KOPT-K1 (cell line): Measurements from ENCODE around the gene SLC10A2.

Experiments
- H3K27ac ChIP-seq: fragments of 200-600 bp; sonication (generic); 2 replicates; pipeline ENCODE4 v1.5.1; 2016; ENCODE audit warnings: antibody characterized with exemption, mild to moderate bottlenecking, low read depth, low read length; ENCODE audit not compliant: poor library complexity, severe bottlenecking
- H3K36me3 ChIP-seq: fragments of 200-600 bp; sonication (generic); 2 replicates; pipeline ENCODE4 v1.5.1; 2017; ENCODE audit warnings: antibody characterized with exemption, mild to moderate bottlenecking, low read length, moderate library complexity; ENCODE audit not compliant: insufficient read depth
- H3K9me3 ChIP-seq: fragments of 200-600 bp; sonication (generic); 2 replicates; pipeline ENCODE4 v1.5.1; 2017; ENCODE audit warnings: antibody characterized with exemption, low read length, mild to moderate bottlenecking; ENCODE audit not compliant: insufficient read depth, poor library complexity, severe bottlenecking

The SLC10A2 gene

DNA sequence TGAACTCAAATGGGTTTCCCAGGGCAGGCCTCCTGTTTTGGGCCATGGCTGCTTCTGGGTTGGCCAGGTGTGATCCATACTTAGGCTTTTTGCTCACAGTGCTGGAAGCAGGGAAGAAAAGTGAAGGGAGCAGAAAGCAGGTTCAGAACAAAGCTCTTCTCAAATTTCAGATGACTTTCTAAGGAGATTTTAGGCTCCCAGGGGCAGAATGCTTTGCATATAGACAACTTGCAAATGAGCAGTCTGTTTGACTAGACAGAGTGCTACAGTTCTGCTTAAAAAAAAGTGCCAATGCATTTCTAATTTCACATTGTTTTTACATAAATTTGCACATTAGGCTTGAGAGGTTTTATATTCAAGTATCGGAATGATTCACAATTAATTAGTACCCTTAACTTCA lies 2.6 kb upstream of the SLC10A2 start:
- Histone ChIP-seq H3K36me3 (no peaks in the 10 kb centered on the region), H3K27ac (no peak overlapping the region), H3K9me3 (no peaks in the 10 kb centered on the region)

DNA sequence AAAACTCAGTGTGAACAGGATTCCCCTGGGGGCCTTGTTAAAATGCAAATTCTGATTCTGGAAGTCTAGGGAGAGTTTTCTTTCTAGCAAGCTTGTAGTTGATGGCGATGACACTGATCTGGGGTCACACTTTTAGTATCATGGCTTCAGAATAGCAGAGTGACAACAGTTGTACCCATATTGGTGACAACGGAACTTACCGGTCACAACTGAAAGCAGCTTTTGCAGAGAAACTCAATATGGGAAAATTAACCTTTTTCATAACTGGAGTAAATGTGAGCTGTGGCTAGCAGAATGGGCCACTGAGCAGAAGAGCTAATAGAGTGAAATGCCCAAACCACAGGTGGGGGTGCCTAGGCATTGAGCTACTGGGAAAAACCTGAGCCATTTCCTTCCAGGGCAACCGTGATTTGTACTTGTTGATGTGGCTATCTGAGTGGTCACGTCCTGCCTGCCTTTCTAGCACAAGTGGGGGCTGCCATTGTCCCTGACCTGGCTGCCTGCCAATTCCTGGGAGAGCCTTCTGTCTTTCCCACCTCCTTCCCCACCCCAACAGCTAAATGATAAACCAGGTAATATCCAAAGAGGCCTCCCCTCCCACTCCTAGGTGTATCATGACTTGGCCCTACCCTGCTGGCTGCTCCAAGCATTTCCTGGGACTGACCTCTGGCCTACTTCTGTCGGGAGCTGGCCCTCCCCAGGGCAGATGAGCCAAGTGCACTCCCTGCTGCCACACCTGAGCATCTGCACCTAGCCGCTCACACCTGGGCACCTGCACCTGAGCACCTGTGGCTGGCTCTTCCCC lies 1.7 kb upstream of the SLC10A2 start:
- Histone ChIP-seq H3K9me3 (no peaks in the 10 kb centered on the region), H3K27ac (no peak overlapping the region), H3K36me3 (no peaks in the 10 kb centered on the region)

DNA sequence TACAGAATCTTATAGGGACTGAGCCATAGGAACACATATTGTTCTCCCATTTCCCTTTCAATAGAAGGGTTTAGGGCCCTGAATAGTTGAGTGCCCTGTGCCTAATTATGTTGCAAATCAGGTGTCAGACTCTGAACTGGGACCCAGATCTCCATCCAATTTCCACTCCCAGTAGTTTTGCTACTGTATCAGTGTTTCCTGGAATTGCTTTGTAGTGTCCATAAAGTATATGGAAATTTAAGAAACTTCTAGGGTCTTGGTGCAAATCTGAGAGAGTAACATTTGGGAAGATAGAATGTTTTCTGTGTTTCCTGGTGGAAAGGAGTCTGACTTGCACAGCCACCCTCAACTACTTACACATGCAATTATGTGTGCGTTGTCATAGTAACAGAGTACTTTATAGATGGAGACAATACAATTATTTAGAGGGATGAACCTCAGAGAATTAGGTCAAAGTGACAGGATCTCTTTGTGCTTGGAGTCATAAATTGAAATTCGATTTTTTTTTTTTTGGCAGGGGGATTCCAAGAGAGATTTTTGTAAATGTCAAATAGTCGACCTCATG lies 646 bp upstream of the SLC10A2 start:
- H3K9me3 ChIP-seq, result no peaks in the 10 kb centered on the region
- H3K27ac ChIP-seq, result no peak overlapping the region
- no peaks in the 10 kb centered on the region for H3K36me3 ChIP-seq

DNA sequence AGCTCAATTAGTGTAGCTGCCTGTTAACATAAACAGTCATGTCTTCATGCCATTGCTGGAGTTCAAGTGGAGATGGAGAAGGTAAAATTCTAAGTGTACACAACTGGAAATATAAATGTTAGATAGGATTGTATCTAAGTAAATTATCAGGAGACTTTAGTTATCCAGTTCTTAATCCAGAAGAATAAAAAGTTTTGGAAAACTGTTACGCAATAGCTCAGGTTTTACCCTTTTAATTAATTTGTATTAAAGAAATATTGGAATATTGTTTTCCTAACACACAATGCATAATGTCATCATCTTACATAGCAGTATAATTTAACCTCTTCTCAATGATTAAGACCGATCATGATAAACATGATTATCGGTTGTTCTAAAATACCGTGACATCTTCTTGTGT lies 2.8 kb downstream of the SLC10A2 start:
- no peak overlapping the region for H3K27ac ChIP-seq
- H3K36me3 ChIP-seq, result no peaks in the 10 kb centered on the region
- H3K9me3 ChIP-seq, result no peaks in the 10 kb centered on the region

DNA sequence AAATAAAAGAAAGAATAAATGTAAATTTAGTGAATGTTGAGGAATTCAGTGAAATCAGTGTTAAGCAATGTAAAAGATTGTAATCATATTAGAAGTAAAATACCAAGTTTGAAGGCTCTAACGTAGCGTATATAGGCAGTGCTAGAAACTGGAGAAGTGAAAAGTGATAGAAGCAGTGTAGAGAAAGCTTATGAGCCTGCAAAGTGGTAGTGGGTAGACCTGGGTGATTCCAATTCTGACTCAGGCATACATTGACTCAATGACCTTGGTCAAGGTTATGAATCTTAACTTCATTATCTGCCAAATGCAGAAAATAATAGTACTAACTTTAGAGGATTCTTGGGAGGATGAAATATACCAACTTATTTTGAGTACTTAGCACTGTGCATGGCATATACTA lies 4.1 kb downstream of the SLC10A2 start:
- Histone ChIP-seq H3K9me3 (no peaks in the 10 kb centered on the region), H3K36me3 (no peaks in the 10 kb centered on the region), H3K27ac (no peak overlapping the region)

DNA sequence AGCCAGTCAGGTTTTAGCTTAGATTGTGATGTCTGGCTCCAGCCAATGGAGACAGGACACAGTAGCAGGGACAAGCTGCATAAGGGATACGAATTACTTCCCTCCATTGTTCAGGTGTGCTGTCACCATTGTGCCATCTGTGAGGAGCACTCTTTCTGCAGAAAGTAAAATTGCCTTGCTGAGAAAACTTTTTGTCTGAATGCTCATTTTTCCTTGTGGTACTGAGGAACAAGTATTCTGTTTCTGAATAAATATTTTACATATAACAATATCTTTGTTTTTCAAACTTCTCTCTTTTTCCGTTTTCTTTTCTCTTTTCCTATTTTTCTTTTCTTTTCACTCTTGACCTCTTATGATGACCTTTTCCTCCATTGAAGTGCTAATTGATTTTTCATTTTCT lies 10.2 kb downstream of the SLC10A2 start:
- H3K27ac ChIP-seq, result no peak overlapping the region
- no peaks in the 10 kb centered on the region for H3K36me3 ChIP-seq
- H3K9me3 ChIP-seq, result peaks cover 5% of the 10 kb centered on the region

DNA sequence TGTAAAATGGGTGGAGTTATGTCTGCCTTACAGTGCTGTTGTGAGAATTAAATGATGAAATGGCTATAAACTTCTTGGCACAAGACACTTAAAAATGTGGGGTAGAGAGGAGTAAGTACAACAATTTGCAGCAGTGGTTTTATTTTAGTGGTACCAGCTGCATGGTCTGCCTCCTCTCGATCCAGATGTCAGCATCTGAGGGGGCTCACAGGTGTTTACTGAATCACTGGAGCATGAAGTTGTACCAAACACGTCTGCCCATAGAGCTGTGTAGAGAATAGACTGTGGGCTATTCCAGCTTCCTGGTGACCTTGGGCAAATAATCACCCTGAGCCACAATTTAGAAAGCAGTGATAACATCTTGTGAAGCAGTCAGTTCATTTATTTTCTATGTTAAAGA lies 11.1 kb downstream of the SLC10A2 start:
- Histone ChIP-seq H3K9me3 (peaks cover 5% of the 10 kb centered on the region), H3K36me3 (no peaks in the 10 kb centered on the region), H3K27ac (no peak overlapping the region)

DNA sequence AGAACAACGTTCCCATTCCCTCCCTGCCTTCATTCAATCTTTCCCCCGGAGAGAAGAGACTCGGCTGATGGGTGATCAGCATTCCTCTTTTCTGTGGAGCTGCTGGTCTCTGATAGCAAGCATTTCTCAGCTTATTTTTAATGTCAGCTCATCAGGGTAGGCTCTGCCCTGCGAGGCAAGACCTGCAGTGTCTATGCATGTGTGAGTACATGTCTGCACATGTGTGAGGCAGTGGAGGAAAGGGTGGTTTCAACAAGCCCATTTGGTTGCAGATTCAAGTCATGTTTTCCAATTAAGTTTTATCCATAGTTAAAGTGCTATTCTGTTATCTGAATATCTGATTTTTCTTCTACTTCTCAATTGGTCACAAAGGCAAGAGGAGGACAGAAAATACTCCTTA lies 19.5 kb downstream of the SLC10A2 start:
- no peak overlapping the region for H3K27ac ChIP-seq
- H3K9me3 ChIP-seq, result no peaks in the 10 kb centered on the region
- H3K36me3 ChIP-seq, result no peaks in the 10 kb centered on the region

DNA sequence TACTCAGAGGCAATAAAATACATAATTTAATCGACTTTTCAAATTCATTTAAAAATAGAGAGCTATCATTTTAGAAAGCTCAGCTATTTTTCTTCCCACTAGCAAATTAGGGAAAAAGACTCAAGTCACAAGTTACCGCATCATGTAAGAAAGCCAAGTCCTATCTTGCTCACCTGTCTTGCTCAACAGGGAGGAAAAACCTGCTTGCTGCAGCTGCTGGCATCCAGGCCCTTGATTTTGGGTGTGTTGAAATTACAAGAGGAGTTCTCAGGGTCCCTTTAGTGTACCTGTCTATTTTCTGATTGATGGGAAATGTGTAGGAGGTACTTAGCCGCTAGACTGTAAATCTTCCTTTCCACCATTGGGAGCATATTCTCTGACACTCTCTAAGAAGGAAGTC lies 22.2 kb downstream of the SLC10A2 start:
- no peak overlapping the region for H3K27ac ChIP-seq
- H3K9me3 ChIP-seq, result no peaks in the 10 kb centered on the region
- no peaks in the 10 kb centered on the region for H3K36me3 ChIP-seq

DNA sequence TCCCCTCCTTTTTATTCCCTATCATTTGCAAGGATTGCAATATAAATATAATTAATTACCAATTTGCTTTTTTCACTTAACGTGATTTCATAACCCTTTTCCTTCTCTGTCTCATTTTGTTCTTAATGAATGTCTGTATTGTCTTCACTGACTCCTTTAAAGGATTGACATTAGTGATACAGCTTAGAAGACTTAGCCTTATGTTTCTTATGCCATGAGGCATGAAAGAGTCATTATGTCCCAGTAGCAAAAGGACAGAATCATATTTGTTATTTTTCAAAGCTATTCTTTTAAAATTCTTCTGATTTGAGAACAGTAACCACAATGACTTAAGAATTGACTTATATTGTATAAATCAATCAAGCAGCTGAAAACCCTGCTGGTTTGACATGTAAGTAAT lies 26.2 kb downstream of the SLC10A2 start:
- no peaks in the 10 kb centered on the region for H3K36me3 ChIP-seq
- no peak overlapping the region for H3K27ac ChIP-seq
- H3K9me3 ChIP-seq, result no peaks in the 10 kb centered on the region

DNA sequence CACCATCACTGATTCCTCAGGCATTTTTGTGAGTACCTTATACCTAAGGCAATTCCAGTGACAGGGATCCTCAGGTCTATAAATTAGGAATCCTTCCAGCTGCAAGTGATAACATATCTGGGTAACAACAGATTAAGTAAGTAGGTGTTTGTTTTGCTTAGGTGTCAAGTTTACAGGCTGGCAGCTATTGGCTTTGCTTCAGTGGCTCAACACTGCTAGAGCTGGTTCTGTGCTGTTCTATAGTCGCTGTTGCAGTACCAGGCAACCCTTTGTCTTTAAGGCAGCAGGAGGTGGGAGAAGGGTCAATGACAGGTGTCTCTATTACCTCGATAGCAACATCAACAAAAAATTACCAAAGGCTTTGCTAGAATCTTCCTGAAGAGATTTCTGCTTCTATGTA lies 27.0 kb downstream of the SLC10A2 start:
- H3K36me3 ChIP-seq, result no peaks in the 10 kb centered on the region
- H3K9me3 ChIP-seq, result no peaks in the 10 kb centered on the region
- H3K27ac ChIP-seq, result no peak overlapping the region

DNA sequence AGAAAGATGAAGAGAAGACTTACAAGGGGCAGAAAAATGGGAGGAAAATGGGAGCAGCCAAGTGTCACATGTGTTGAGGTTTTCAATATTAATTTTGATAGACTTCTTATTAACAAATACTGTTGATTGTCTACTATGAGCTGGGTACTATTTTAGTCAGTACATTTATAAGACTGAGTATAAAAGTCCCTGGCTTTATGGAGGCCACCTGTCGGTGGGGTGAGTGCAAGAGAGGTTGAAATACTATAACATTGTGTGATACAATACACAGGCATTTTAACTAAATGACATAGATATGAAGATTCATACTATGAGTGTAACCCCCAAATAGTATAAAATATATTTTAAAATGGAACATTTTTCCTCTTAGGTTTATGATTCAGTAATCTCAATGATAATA lies 29.9 kb downstream of the SLC10A2 start:
- Histone ChIP-seq H3K36me3 (no peaks in the 10 kb centered on the region), H3K9me3 (no peaks in the 10 kb centered on the region), H3K27ac (no peak overlapping the region)

DNA sequence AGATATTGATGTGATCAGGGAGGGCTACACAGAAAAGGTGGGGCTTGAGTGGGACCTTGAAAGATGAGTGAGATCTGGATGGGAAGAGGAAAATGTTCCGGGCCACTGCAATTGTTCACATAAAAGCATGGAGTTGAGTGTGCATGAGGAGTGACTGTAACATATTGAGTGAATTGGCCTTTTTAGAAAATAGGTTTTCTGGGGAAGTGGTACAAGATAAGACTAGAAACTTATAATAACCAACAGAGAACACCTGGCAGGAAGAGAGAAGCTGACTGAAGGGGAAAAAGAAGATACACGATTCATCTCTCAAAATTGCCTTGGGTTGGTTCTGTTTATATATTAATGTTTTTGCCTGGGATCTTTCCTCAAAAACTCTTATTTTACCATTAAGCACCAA lies 32.2 kb downstream of the SLC10A2 start:
- H3K9me3 ChIP-seq, result no peaks in the 10 kb centered on the region
- no peaks in the 10 kb centered on the region for H3K36me3 ChIP-seq
- no peak overlapping the region for H3K27ac ChIP-seq

DNA sequence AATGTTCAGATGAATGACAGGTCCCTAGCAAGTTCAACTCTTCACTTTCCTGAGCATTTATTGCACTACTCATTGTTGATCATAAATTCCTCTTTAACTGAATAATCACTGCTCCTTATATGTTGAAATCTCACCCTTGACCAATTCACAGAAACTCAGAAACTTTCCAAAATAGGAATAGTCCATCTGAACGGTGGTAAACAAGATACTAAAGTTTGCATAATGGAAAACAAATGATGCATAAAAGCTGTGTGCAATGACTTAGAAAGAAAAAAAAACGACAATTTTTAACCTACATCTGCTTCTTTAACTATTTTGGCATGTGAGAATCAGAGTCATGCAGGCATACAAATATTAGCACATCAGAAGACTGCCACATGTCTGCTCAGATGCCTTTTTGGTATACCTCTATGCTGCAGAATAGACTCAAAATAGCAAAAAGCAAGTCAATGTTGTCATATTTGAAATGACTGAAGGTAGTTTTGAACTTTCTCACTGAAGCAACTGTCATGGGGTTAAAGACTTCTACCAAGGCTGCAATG lies 34.8 kb downstream of the SLC10A2 start:
- Histone ChIP-seq H3K36me3 (no peaks in the 10 kb centered on the region), H3K27ac (no peak overlapping the region), H3K9me3 (no peaks in the 10 kb centered on the region)

DNA sequence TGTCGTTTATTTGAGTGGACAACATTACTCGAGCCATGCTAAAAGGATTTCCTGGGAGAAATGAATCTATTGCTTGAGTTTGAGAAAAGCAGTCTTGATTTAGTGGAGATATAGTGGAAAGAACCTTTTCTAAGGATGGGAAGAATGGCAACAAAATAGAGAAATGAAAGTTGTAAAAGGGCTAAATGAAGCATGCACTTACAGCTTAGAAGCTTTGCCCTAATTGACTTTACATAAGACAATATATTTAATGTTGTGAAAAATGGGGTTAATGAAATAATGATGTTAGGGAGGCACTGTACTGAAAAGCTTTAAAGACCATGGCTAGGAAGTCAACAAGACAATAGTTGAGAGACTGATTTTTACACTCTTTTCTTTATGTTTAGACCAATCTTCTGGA lies 35.4 kb downstream of the SLC10A2 start:
- Histone ChIP-seq H3K36me3 (no peaks in the 10 kb centered on the region), H3K9me3 (no peaks in the 10 kb centered on the region), H3K27ac (no peak overlapping the region)

DNA sequence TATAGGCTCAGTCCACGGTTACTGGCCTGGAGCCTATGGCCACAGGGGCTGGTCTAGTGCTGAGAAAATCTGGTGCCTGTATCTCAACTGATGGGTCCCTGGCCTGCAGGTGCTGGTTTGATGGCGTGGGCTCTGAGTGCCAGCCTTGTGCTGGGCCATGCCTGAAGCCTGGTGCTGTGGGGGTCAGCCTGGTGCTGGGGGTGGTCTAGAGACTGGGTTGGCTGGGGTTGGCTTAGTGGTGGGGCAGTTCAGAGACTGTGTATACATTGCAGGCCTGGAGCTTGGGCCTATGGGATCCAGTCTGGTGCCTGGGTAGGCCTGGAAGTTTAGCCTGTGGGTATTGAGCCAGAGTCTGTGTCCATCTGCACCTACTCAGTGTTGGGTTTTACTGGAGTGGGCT lies 36.4 kb downstream of the SLC10A2 start:
- H3K27ac ChIP-seq, result no peak overlapping the region
- H3K36me3 ChIP-seq, result no peaks in the 10 kb centered on the region
- no peaks in the 10 kb centered on the region for H3K9me3 ChIP-seq
